Osteoblast (primary cell): ENCODE data around the gene TRMT1. TPM values are rescaled to one million over a fixed set of nuclear protein-coding genes. Genes with fewer than 3 reads are reported as not detected.

Experiments used
- DNase-seq: peaks from one replicate; pipeline ENCODE4 v3.0.0; 2011; ENCODE audit warnings: low spot score, mixed read lengths; ENCODE audit not compliant: insufficient read length; ENCODE audit errors: missing footprints
- H2AFZ ChIP-seq: 2 replicates; pipeline ENCODE4 v1.6.0; 2011; ENCODE audit warnings: mild to moderate bottlenecking, low read length
- H3K27ac ChIP-seq: 2 replicates; pipeline ENCODE4 v1.5.1; 2011; ENCODE audit warnings: mild to moderate bottlenecking, low read depth, low read length, moderate library complexity
- H3K27me3 ChIP-seq: 2 replicates; pipeline ENCODE4 v1.6.0; 2012; ENCODE audit warnings: mild to moderate bottlenecking, control low read depth, inconsistent platforms, low read length, moderate library complexity; ENCODE audit not compliant: insufficient read depth
- H3K36me3 ChIP-seq: 2 replicates; pipeline ENCODE4 v1.5.1; 2011; ENCODE audit warnings: mild to moderate bottlenecking, low read length, control low read depth, moderate library complexity; ENCODE audit not compliant: insufficient read depth
- H3K4me1 ChIP-seq: 2 replicates; pipeline ENCODE4 v1.5.1; 2011; ENCODE audit warnings: mild to moderate bottlenecking, low read length, control low read depth, moderate library complexity; ENCODE audit not compliant: insufficient read depth
- H3K4me2 ChIP-seq: 2 replicates; pipeline ENCODE4 v1.6.0; 2011; ENCODE audit warnings: mild to moderate bottlenecking, low read length; ENCODE audit not compliant: insufficient read depth
- H3K4me3 ChIP-seq: fragments of 200-600 bp; sonication (generic); 3 replicates; pipeline ENCODE4 v1.5.1; 2012; ENCODE audit warnings: mild to moderate bottlenecking, low read length, inconsistent platforms; ENCODE audit not compliant: insufficient read depth
- H3K79me2 ChIP-seq: 2 replicates; pipeline ENCODE4 v1.6.0; 2012; ENCODE audit warnings: mild to moderate bottlenecking, low read length, control low read depth, inconsistent platforms; ENCODE audit not compliant: insufficient read depth
- H3K9me3 ChIP-seq: 2 replicates; pipeline ENCODE4 v1.5.1; 2011; ENCODE audit warnings: low read depth, low read length, control low read depth
- H4K20me1 ChIP-seq: 2 replicates; pipeline ENCODE4 v1.6.0; 2012; ENCODE audit warnings: mild to moderate bottlenecking, low read length, control low read depth; ENCODE audit not compliant: insufficient read depth
- CTCF ChIP-seq: IDR thresholded peaks from 2 replicates; pipeline ENCODE4 v1.5.1; 2011; ENCODE audit warnings: mild to moderate bottlenecking, low read depth, low read length, moderate library complexity; ENCODE audit errors: extremely low read depth
- total RNA-seq: library from RNA; depleted of rRNA; stranded (reverse); fragments of >200 nt; gene quantifications from 2 replicates; pipeline ENCODE4 v1.2.3, GENCODE V29; 2012

The TRMT1 gene
- total RNA-seq, 1 donor = 29.7 TPM

GRCh38 chr19:13069415-13070359, 46.9 kb downstream of the TRMT1 start:
- H3K4me3 ChIP-seq = no peak overlapping the region
- H4K20me1 ChIP-seq = peaks cover 45% of the 10 kb centered on the region
- H3K4me1 ChIP-seq = no peaks in the 10 kb centered on the region
- H3K36me3 ChIP-seq = peaks cover 15% of the 10 kb centered on the region
- no peak for DNase-seq
- peaks cover 84% of the 10 kb centered on the region for H3K79me2 ChIP-seq
- H3K27me3 ChIP-seq = no peaks in the 10 kb centered on the region
- no peak overlapping the region for H2AFZ ChIP-seq
- no peak overlapping the region for H3K27ac ChIP-seq
- no peak overlapping the region for H3K4me2 ChIP-seq
- no peak for TF ChIP-seq CTCF
- no peaks in the 10 kb centered on the region for H3K9me3 ChIP-seq

- peaks cover 94% of the 10 kb centered on the region for H3K79me2 ChIP-seq
- peaks cover 58% of the 10 kb centered on the region for H4K20me1 ChIP-seq
- H2AFZ ChIP-seq = no peak overlapping the region
- DNase-seq = no peak
- no peak overlapping the region for H3K4me3 ChIP-seq
- no peak overlapping the region for H3K27ac ChIP-seq
- no peaks in the 10 kb centered on the region for H3K9me3 ChIP-seq
- H3K27me3 ChIP-seq = no peaks in the 10 kb centered on the region
- H3K4me2 ChIP-seq = no peak overlapping the region
- TF ChIP-seq CTCF = no peak
- peaks cover 6% of the 10 kb centered on the region for H3K4me1 ChIP-seq
- peaks cover 4% of the 10 kb centered on the region for H3K36me3 ChIP-seq
Observed at GRCh38 chr19:13068085-13068846, 48.3 kb downstream of the TRMT1 start.

GRCh38 chr19:13066933-13067807, 49.4 kb downstream of the TRMT1 start:
- Histone ChIP-seq H3K36me3 (peaks cover 3% of the 10 kb centered on the region), H3K27me3 (no peaks in the 10 kb centered on the region), H3K4me2 (no peak overlapping the region), H2AFZ (no peak overlapping the region), H3K9me3 (no peaks in the 10 kb centered on the region), H4K20me1 (peaks cover 61% of the 10 kb centered on the region), H3K4me3 (no peak overlapping the region), H3K27ac (no peak overlapping the region), H3K79me2 (peaks cover 97% of the 10 kb centered on the region), H3K4me1 (peaks cover 12% of the 10 kb centered on the region)
- DNase-seq = no peak
- TF ChIP-seq CTCF = no peak
